K562 (cell line): ENCODE data around the gene WWOX. TPM values are rescaled to one million over a fixed set of nuclear protein-coding genes. Genes with fewer than 3 reads are reported as not detected.

Experiments used
- ATAC-seq: fragments of 200-7000 bp; cut with Tn5 transposase; 3 replicates; pipeline ENCODE4 v1.9.1; 2020; ENCODE audit warnings: moderate library complexity
- BruUV-seq: library from RNA; stranded (reverse); fragments of 400-500 nt; replicated peaks from 2 replicates; lab custom pipeline; 2021; lab: Mats Ljungman, UMichigan
- CTCF ChIA-PET: fragments of 300-600 bp; formaldehyde crosslinking; extraction: SDS; loops from one replicate; lab custom pipeline; 2021; ENCODE audit warnings: low intra/inter-chr PET ratio; lab: Yijun Ruan, JAX
- POLR2A ChIA-PET: fragments of 300-600, 350-650 bp; sonication (Branson Sonifier 250); formaldehyde crosslinking; extraction: SDS; loops from one replicate; lab custom pipeline; 2021; ENCODE audit warnings: antibody characterized with exemption, inconsistent platforms; lab: Yijun Ruan, JAX
- DNase-seq, 4 experiments: peaks; one replicate each; pipeline versions ENCODE4 v3.0.0 to v3.0.0-alpha.2; 2011 to 2018; ENCODE audit warnings: low spot score in 3 of 4, mixed read lengths in 3 of 4; ENCODE audit errors: extremely low read depth in 1 of 4
- FAIRE-seq: peaks from 2 replicates; lab custom pipeline; 2011; peaks lifted over from hg19 to GRCh38; lab: Jason Lieb, UNC
- H2AFZ ChIP-seq: 2 replicates; pipeline ENCODE4 v1.6.0; 2011; ENCODE audit warnings: low read depth, low read length, control low read depth, inconsistent platforms
- H3K27ac ChIP-seq: fragments of 200-600 bp; 3 replicates; pipeline ENCODE4 v1.8.0; 2011; ENCODE audit warnings: low read depth, mild to moderate bottlenecking, control low read depth, inconsistent platforms, low read length, moderate library complexity, mixed read lengths; ENCODE audit errors: extremely low read depth
- H3K27me3 ChIP-seq, 2 experiments: fragments of 300-600 bp in 1 of 2; 2 replicates in 1 of 2; 3 replicates in 1 of 2; pipeline versions ENCODE4 v1.6.0 to v1.8.0; 2011; ENCODE audit warnings: inconsistent platforms in 2 of 2, low read length in 2 of 2, mild to moderate bottlenecking in 1 of 2, mixed read lengths in 1 of 2, moderate library complexity in 1 of 2; ENCODE audit not compliant: control insufficient read depth in 2 of 2, insufficient read depth in 2 of 2
- H3K36me3 ChIP-seq: fragments of 300-600 bp; 3 replicates; pipeline ENCODE4 v1.8.0; 2011; ENCODE audit warnings: mild to moderate bottlenecking, low read length, inconsistent platforms; ENCODE audit not compliant: control insufficient read depth, insufficient read depth
- H3K4me1 ChIP-seq, 2 experiments: fragments of 200-600 bp in 1 of 2; replicated peaks in 1 of 2; 2 replicates in 1 of 2; 3 replicates in 1 of 2; pipeline versions ENCODE4 v1.5.1 to v1.8.0; 2011; ENCODE audit warnings: inconsistent platforms in 2 of 2, low read length in 2 of 2, mild to moderate bottlenecking in 1 of 2, mixed read lengths in 1 of 2, moderate library complexity in 1 of 2; ENCODE audit not compliant: control insufficient read depth in 2 of 2, insufficient read depth in 2 of 2
- H3K4me2 ChIP-seq: 2 replicates; pipeline ENCODE4 v1.6.1; 2011; ENCODE audit warnings: low read length, control low read depth, inconsistent platforms, mixed read lengths; ENCODE audit not compliant: insufficient read depth
- H3K4me3 ChIP-seq: fragments of 200-600 bp; sonication (generic), shearing (Covaris generic); 2 replicates; pipeline ENCODE4 v1.5.1; 2016; ENCODE audit warnings: control low read depth, inconsistent platforms
- H3K79me2 ChIP-seq: fragments of 200-600 bp; 3 replicates; pipeline ENCODE4 v1.8.0; 2011; ENCODE audit warnings: low read length, inconsistent platforms; ENCODE audit not compliant: control insufficient read depth, insufficient read depth
- H3K9ac ChIP-seq, 2 experiments: 2 replicates each; pipeline versions ENCODE4 v1.6.0 to v1.6.1; 2011; ENCODE audit warnings: low read depth in 2 of 2, low read length in 2 of 2, control low read depth in 1 of 2, inconsistent platforms in 1 of 2, mild to moderate bottlenecking in 1 of 2, mixed read lengths in 1 of 2; ENCODE audit not compliant: insufficient read depth in 1 of 2
- H3K9me1 ChIP-seq: one replicate; pipeline ENCODE4 v1.6.0; 2011; ENCODE audit warnings: inconsistent platforms, mild to moderate bottlenecking, low read length, moderate library complexity; ENCODE audit not compliant: control insufficient read depth, insufficient read depth
- H3K9me3 ChIP-seq: replicated peaks from 2 replicates; pipeline ENCODE4 v1.5.1; 2011; ENCODE audit warnings: low read depth, low read length, inconsistent platforms; ENCODE audit not compliant: control insufficient read depth, insufficient read depth
- H4K20me1 ChIP-seq: replicated peaks from 2 replicates; pipeline ENCODE4 v1.6.1; 2011; ENCODE audit warnings: low read length, inconsistent platforms, mixed read lengths; ENCODE audit not compliant: control insufficient read depth, insufficient read depth
- CBX2 ChIP-seq: fragments of 200-600 bp; sonication (generic); IDR thresholded peaks from one replicate; pipeline ENCODE4 v1.6.1; 2012; ENCODE audit warnings: mild to moderate bottlenecking, low read length, inconsistent platforms; ENCODE audit not compliant: insufficient read depth, poor library complexity, severe bottlenecking
- CHD1 ChIP-seq: fragments of 200-600 bp; sonication (generic); IDR thresholded peaks from one replicate; pipeline ENCODE4 v1.6.1; 2012; ENCODE audit warnings: mild to moderate bottlenecking, moderate library complexity, low read length, inconsistent platforms
- CHD4 ChIP-seq: fragments of 200-600 bp; sonication (generic); IDR thresholded peaks from 3 replicates; pipeline ENCODE4 v1.6.1; 2012; ENCODE audit warnings: low read depth, mild to moderate bottlenecking, mixed read lengths, low read length, inconsistent platforms; ENCODE audit not compliant: insufficient read depth, insufficient replicate concordance, poor library complexity, severe bottlenecking
- ESRRA ChIP-seq: fragments of 450-650 bp; IDR thresholded peaks from 2 replicates; pipeline ENCODE4 v1.6.1; 2014; ENCODE audit warnings: low read depth, mild to moderate bottlenecking, moderate library complexity, borderline replicate concordance
- MAX ChIP-seq: sonication (generic); formaldehyde crosslinking; IDR thresholded peaks from 2 replicates; pipeline ENCODE4 v1.9.0; 2022; ENCODE audit warnings: mild to moderate bottlenecking, missing genetic modification reagents
- NUFIP1 ChIP-seq: fragments of 450-650 bp; IDR thresholded peaks from 2 replicates; pipeline ENCODE4 v1.6.1; 2018; ENCODE audit not compliant: partially characterized antibody
- PHF21A ChIP-seq: fragments of 450-650 bp; IDR thresholded peaks from 2 replicates; pipeline ENCODE4 v1.6.1; 2017; ENCODE audit warnings: low read depth, borderline replicate concordance
- RAD51 ChIP-seq: fragments of 450-650 bp; IDR thresholded peaks from 2 replicates; pipeline ENCODE4 v1.7.1; 2016; ENCODE audit warnings: low read depth, mild to moderate bottlenecking, borderline replicate concordance
- TAF15 ChIP-seq: fragments of 200-400 bp; formaldehyde crosslinking; IDR thresholded peaks from 2 replicates; pipeline ENCODE4 v1.6.1; 2017; ENCODE audit warnings: mild to moderate bottlenecking, low read depth, low read length, moderate library complexity
- TSC22D4 ChIP-seq: fragments of 450-650 bp; IDR thresholded peaks from 2 replicates; pipeline ENCODE4 v1.6.1; 2016; ENCODE audit warnings: missing genetic modification characterization, missing biosample characterization, control low read depth
- ZFX ChIP-seq: sonication (generic); formaldehyde crosslinking; IDR thresholded peaks from 2 replicates; pipeline ENCODE4 v1.8.0; 2022; ENCODE audit warnings: mild to moderate bottlenecking, missing genetic modification reagents, moderate library complexity
- WGBS: fragments of 100-300 bp; shearing (Covaris generic); methylation state at CpG from one replicate; pipeline ENCODE4 v1.1.6; 2016; ENCODE audit warnings: low coverage, mixed read lengths; ENCODE audit not compliant: insufficient coverage; ENCODE audit errors: missing lambda C conversion rate; 5-methylcytosine and 5-hydroxymethylcytosine counted together
- in situ Hi-C: fragments of 300-500 bp; cut with MboI; formaldehyde crosslinking; loops from 4 replicates; pipeline ENCODE4 v1.15.0; 2018; ENCODE audit warnings: inconsistent platforms, mixed read lengths
- intact Hi-C: fragments of 100-400 bp; cut with micrococcal nuclease; formaldehyde crosslinking; loops from 2 replicates; pipeline ENCODE4 v1.14.2; 2022
- polyA plus RNA-seq, 8 experiments: library from polyadenylated mRNA; depleted of rRNA in 4 of 8; stranded (reverse) in 5 of 8; unstranded in 3 of 8; fragments of >200 nt; fragmentation: Nextera tagmentation in 2 of 8; fragmentation: Illumina TruSeq in 1 of 8; extraction: Ambion mirVana in 2 of 8; extraction: Trizol in 1 of 8; gene quantifications; 2 replicates each; pipeline versions ENCODE4 v1.2.1 to v1.2.3, GENCODE V29; 2011 to 2014; ENCODE audit warnings: inconsistent platforms in 1 of 8, missing spikeins in 1 of 8
- total RNA-seq, 7 experiments: library from RNA; depleted of rRNA in 6 of 7; stranded (reverse); fragments of >200 nt in 6 of 7; fragmentation: Illumina TruSeq in 2 of 7; extraction: Trizol in 2 of 7; gene quantifications; 2 replicates each; pipeline versions ENCODE4 v1.2.1 to v1.2.3, GENCODE V29; 2011 to 2021; ENCODE audit warnings: low replicate concordance in 1 of 7
- TF ChIP-seq, protein P1 (sequence below): sonication (generic); formaldehyde crosslinking; IDR thresholded peaks from 2 replicates; pipeline ENCODE4 v1.5.0; 2020; ENCODE audit warnings: missing genetic modification reagents

Gene WWOX
- total and polyA plus RNA-seq, 9 of the 15 experiments (the other 6 are each of a cell fraction or from before 2014, with no cell fraction given), result 1.6 to 22.7 (median 8.1) TPM

GRCh38 chr16:78748220-78748929, 648.9 kb downstream of the WWOX start (continued):
- TF ChIP-seq CBX2, result no peak

DNA sequence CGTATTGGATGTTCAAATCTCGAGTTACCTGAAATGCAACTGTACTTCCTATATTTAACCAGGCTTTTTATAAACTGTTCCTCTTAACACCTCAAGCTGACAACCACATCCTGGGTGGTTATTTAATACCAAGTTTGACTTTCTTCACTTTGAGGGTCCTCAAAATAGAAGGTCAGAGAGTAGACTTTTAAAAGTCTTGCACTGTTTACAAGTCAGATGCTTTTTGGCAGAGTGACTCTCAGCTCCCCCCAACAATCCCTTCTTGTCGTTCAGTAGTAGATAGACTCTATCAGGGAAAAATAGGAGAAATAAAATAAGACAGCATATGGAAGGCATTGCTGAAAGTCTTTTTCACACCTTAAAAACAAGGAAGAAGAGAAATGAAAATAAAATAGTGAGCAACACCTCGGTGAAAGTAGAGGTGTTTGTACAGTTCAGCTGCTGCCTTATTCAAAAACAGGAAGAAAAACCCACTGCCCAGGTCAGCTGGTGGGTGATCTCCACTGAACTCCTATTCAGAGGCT, 650.4 kb downstream of the WWOX start:
- H3K9me3 ChIP-seq, result no peaks in the 10 kb centered on the region; the same call in 1 of the 2 replicates
- BruUV-seq, result no TSS peak
- FAIRE-seq (no peak), ATAC-seq (no peak), DNase-seq (no peak)
- H3K9me1 ChIP-seq, result no peaks in the 10 kb centered on the region
- ChIA-PET CTCF (no interaction called here), POLR2A (interaction anchor here (1.0 kb wide), 1 partner anchor 15 kb away, joined by 3 read pairs; no protein-coding TSS in a partner anchor)
- no peaks in the 10 kb centered on the region for H3K4me1 ChIP-seq
- 0 out of 5 replicates have a peak, but pooled peaks cover 0 to 4% of the 10 kb centered on the region in 2 experiments for H3K27me3 ChIP-seq
- no peak overlapping the region for H3K4me3 ChIP-seq
- H2AFZ ChIP-seq, result no peak overlapping the region
- WGBS, result 6% methylated on average over 4 of the region's 4 CpGs
- no peaks in the 10 kb centered on the region for H3K79me2 ChIP-seq
- intact Hi-C loops (no loop called here), in situ Hi-C loops (no loop called here)
- no peak overlapping the region for H3K9ac ChIP-seq
- no peaks in the 10 kb centered on the region for H4K20me1 ChIP-seq
- H3K4me2 ChIP-seq, result no peak overlapping the region
- no peak for TF ChIP-seq TAF15
- no peak for TF ChIP-seq PHF21A
- TF ChIP-seq, protein P1, sequence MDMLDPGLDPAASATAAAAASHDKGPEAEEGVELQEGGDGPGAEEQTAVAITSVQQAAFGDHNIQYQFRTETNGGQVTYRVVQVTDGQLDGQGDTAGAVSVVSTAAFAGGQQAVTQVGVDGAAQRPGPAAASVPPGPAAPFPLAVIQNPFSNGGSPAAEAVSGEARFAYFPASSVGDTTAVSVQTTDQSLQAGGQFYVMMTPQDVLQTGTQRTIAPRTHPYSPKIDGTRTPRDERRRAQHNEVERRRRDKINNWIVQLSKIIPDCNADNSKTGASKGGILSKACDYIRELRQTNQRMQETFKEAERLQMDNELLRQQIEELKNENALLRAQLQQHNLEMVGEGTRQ (CRISPR knock-in tag), result no peak
- TF ChIP-seq NUFIP1, result no peak
- TF ChIP-seq ESRRA, result no peak
- no peak for TF ChIP-seq MAX (CRISPR knock-in tag)
- TF ChIP-seq TSC22D4 (tag), result no peak
- TF ChIP-seq ZFX, result no peak
- no peak for TF ChIP-seq CHD4
- TF ChIP-seq RAD51, result no peak
- TF ChIP-seq CHD1, result no peak
- H3K27ac ChIP-seq, result no peak overlapping the region
- no peaks in the 10 kb centered on the region for H3K36me3 ChIP-seq
